Endothelial cell of umbilical vein (primary cell): ENCODE measurements around the gene TGIF1. TPM values are rescaled to one million over a fixed set of nuclear protein-coding genes. Genes with fewer than 3 reads are reported as not detected.

Experiments used
- BruUV-seq: library from RNA; stranded (reverse); fragments of 400-500 nt; replicated peaks from 2 replicates; lab custom pipeline; 2021; lab: Mats Ljungman, UMichigan
- CTCF ChIA-PET: fragments of 300-600, 350-600 bp; sonication (Branson Sonifier 250); formaldehyde crosslinking; loops from one replicate; lab custom pipeline; 2021; ENCODE audit warnings: antibody characterized with exemption, inconsistent platforms; lab: Charles Lee
- POLR2A ChIA-PET: fragments of 300-600, 350-600 bp; sonication (Branson Sonifier 250); formaldehyde crosslinking; loops from one replicate; lab custom pipeline; 2021; ENCODE audit warnings: antibody characterized with exemption, inconsistent platforms; lab: Charles Lee
- DNase-seq: peaks from one replicate; pipeline ENCODE4 v3.0.0-alpha.2; 2011; ENCODE audit warnings: low read depth, low spot score
- FAIRE-seq: peaks from 2 replicates; lab custom pipeline; 2011; peaks lifted over from hg19 to GRCh38; lab: Jason Lieb, UNC
- H2AFZ ChIP-seq: 2 replicates; pipeline ENCODE4 v1.6.0; 2012; ENCODE audit warnings: low read depth, low read length, control low read depth, inconsistent platforms
- H3K27ac ChIP-seq: 2 replicates; pipeline ENCODE4 v1.5.1; 2011; ENCODE audit warnings: low read depth, mild to moderate bottlenecking, control low read depth, low read length, moderate library complexity; ENCODE audit not compliant: insufficient read depth
- H3K27me3 ChIP-seq, 2 experiments: 2 replicates each; pipeline versions ENCODE4 v1.6.0 to v1.6.1; 2011; ENCODE audit warnings: low read length in 2 of 2, mixed read lengths in 1 of 2; ENCODE audit not compliant: control insufficient read depth in 2 of 2, insufficient read depth in 2 of 2
- H3K36me3 ChIP-seq, 2 experiments: 2 replicates in 1 of 2; 3 replicates in 1 of 2; pipeline ENCODE4 v1.5.1; 2011; ENCODE audit warnings: low read length in 2 of 2, mild to moderate bottlenecking in 1 of 2, moderate library complexity in 1 of 2; ENCODE audit not compliant: control insufficient read depth in 2 of 2, insufficient read depth in 2 of 2; ENCODE audit errors: extremely low read depth in 1 of 2
- H3K4me1 ChIP-seq: 3 replicates; pipeline ENCODE4 v1.5.1; 2011; ENCODE audit warnings: mild to moderate bottlenecking, low read length; ENCODE audit not compliant: control insufficient read depth, insufficient read depth; ENCODE audit errors: extremely low read depth
- H3K4me2 ChIP-seq: 2 replicates; pipeline ENCODE4 v1.6.1; 2011; ENCODE audit warnings: low read length, control low read depth, mixed read lengths; ENCODE audit not compliant: insufficient read depth
- H3K4me3 ChIP-seq, 3 experiments: fragments of 200-600 bp in 1 of 3; sonication (generic), shearing (Covaris generic) in 1 of 3; replicated peaks in 1 of 3; 2 replicates each; pipeline ENCODE4 v1.5.1; 2011 to 2016; ENCODE audit warnings: control low read depth in 3 of 3, low read length in 3 of 3, mild to moderate bottlenecking in 2 of 3, inconsistent platforms in 1 of 3, low read depth in 1 of 3, moderate library complexity in 1 of 3; ENCODE audit not compliant: insufficient read depth in 1 of 3
- H3K79me2 ChIP-seq: 2 replicates; pipeline ENCODE4 v1.6.0; 2012; ENCODE audit warnings: low read length, inconsistent platforms; ENCODE audit not compliant: control insufficient read depth, insufficient read depth
- H3K9ac ChIP-seq: replicated peaks from 2 replicates; pipeline ENCODE3; 2011; ENCODE audit warnings: low read length, control low read depth; ENCODE audit not compliant: insufficient read depth; ENCODE audit errors: extremely low read depth
- H3K9me1 ChIP-seq: replicated peaks from 3 replicates; pipeline ENCODE4 v1.6.0; 2011; ENCODE audit warnings: mild to moderate bottlenecking, low read length; ENCODE audit not compliant: control insufficient read depth, insufficient read depth; ENCODE audit errors: extremely low read depth
- H3K9me3 ChIP-seq: replicated peaks from 2 replicates; pipeline ENCODE4 v1.5.1; 2012; ENCODE audit warnings: low read length, inconsistent platforms; ENCODE audit not compliant: control insufficient read depth, insufficient read depth
- H4K20me1 ChIP-seq: replicated peaks from 2 replicates; pipeline ENCODE3; 2011; ENCODE audit warnings: mild to moderate bottlenecking, low read length; ENCODE audit not compliant: control insufficient read depth, insufficient read depth; ENCODE audit errors: extremely low read depth
- CTCF ChIP-seq, 2 donors: IDR thresholded peaks; 1 replicate in 1 of 2; 2 replicates in 1 of 2; pipeline ENCODE4 v1.5.1; 2011; ENCODE audit warnings: low read length in 2 of 2, mild to moderate bottlenecking in 2 of 2, moderate library complexity in 2 of 2, control low read depth in 1 of 2, inconsistent platforms in 1 of 2, low read depth in 1 of 2; ENCODE audit not compliant: insufficient read depth in 1 of 2; ENCODE audit errors: extremely low read depth in 1 of 2
- EZH2 ChIP-seq: IDR thresholded peaks from 2 replicates; pipeline ENCODE4 v1.6.1; 2012; ENCODE audit warnings: borderline replicate concordance, low read depth, mild to moderate bottlenecking, moderate library complexity, low read length, inconsistent platforms; ENCODE audit not compliant: severe bottlenecking
- FOS ChIP-seq: IDR thresholded peaks from 2 replicates; pipeline ENCODE4 v1.6.1; 2011; ENCODE audit warnings: mild to moderate bottlenecking, low read length, moderate library complexity, borderline replicate concordance; ENCODE audit not compliant: insufficient read depth
- GATA2 ChIP-seq: IDR thresholded peaks from 2 replicates; pipeline ENCODE4 v1.7.0; 2011; ENCODE audit warnings: low read depth, mild to moderate bottlenecking, moderate library complexity, mixed read lengths, low read length; ENCODE audit not compliant: insufficient read length, insufficient read depth
- JUN ChIP-seq: IDR thresholded peaks from 2 replicates; pipeline ENCODE4 v1.6.1; 2011; ENCODE audit warnings: borderline replicate concordance, low read depth; ENCODE audit not compliant: insufficient read length, insufficient read depth
- MAX ChIP-seq: IDR thresholded peaks from 2 replicates; pipeline ENCODE4 v1.6.1; 2011; ENCODE audit not compliant: insufficient read depth, insufficient read length
- MYC ChIP-seq: IDR thresholded peaks from one replicate; pipeline ENCODE4 v1.6.1; 2011; ENCODE audit warnings: mild to moderate bottlenecking, low read depth, low read length
- POLR2A ChIP-seq: IDR thresholded peaks from 2 replicates; pipeline ENCODE4 v1.6.1; 2012; ENCODE audit warnings: low read depth, mild to moderate bottlenecking, control low read depth, low read length
- POLR2AphosphoS5 ChIP-seq: IDR thresholded peaks from 2 replicates; pipeline ENCODE4 v1.6.1; 2012; ENCODE audit warnings: low read depth, mild to moderate bottlenecking, control low read depth, low read length, moderate library complexity; ENCODE audit not compliant: insufficient read depth
- dilution Hi-C: fragments of 300-500 bp; cut with MboI; formaldehyde crosslinking; loops from one replicate; pipeline ENCODE4 v1.15.0; 2019; ENCODE audit warnings: low sequenced_read_pairs; ENCODE audit not compliant: extremely low pct_ligation_motif_present
- intact Hi-C: fragments of 100-400 bp; cut with micrococcal nuclease; formaldehyde crosslinking; loops from one replicate; pipeline ENCODE4 v1.10.0; 2022
- polyA plus RNA-seq, 4 experiments: library from polyadenylated mRNA; depleted of rRNA in 3 of 4; stranded (reverse) in 3 of 4; unstranded in 1 of 4; fragments of >200 nt; gene quantifications; 2 replicates each; pipeline versions ENCODE4 v1.2.1 to v1.2.3, GENCODE V29; 2011 to 2012; ENCODE audit warnings: missing spikeins in 1 of 4
- total RNA-seq: library from RNA; stranded (reverse); gene quantifications from 2 replicates; pipeline ENCODE4 v1.2.3, GENCODE V29; 2021

TGIF1 gene
- total and polyA plus RNA-seq, 2 donors (not counting 3 experiments of a cell fraction or from before 2014, with no cell fraction given): 75.6 to 96.6 TPM

- Histone ChIP-seq H3K36me3 (no peaks in the 10 kb centered on the region), H3K27ac (no peak overlapping the region), H3K9me3 (no peaks in the 10 kb centered on the region), H3K27me3 (no peaks in the 10 kb centered on the region), H3K9ac (no peak overlapping the region), H4K20me1 (no peaks in the 10 kb centered on the region), H3K4me1 (peaks cover 4% of the 10 kb centered on the region), H3K79me2 (no peaks in the 10 kb centered on the region), H3K9me1 (no peaks in the 10 kb centered on the region), H3K4me3 (no peak overlapping the region), H2AFZ (peak overlapping the region; percentile 17), H3K4me2 (no peak overlapping the region)
- TSS peak; percentile 78 for BruUV-seq
- CTCF ChIA-PET: interaction anchor here (1.1 to 2.3 kb wide), 4 partner anchors 10 to 107 kb away, joined by 5 to 10 read pairs (median 6); no protein-coding TSS in a partner anchor
- DNase-seq: peak; percentile 22
- TF ChIP-seq MAX (no peak), JUN (peak; percentile 17), FOS (peak; percentile 46)
- intact Hi-C loops (no loop called here), dilution Hi-C loops (no loop called here)
- POLR2A ChIA-PET: no interaction called here
- peak; percentile 77 for FAIRE-seq
These were observed 28.4 kb downstream of the TGIF1 start for GRCh38 chr18:3478262-3478978.

GRCh38 chr18:3479978-3480509 lies 30.1 kb downstream of the TGIF1 start:
- Histone ChIP-seq H3K4me1 (peaks cover 4% of the 10 kb centered on the region), H3K9me3 (no peaks in the 10 kb centered on the region), H3K4me3 (no peak overlapping the region), H3K27ac (no peak overlapping the region), H3K9ac (no peak overlapping the region), H4K20me1 (no peaks in the 10 kb centered on the region), H2AFZ (no peak overlapping the region), H3K27me3 (no peaks in the 10 kb centered on the region), H3K4me2 (no peak overlapping the region), H3K36me3 (no peaks in the 10 kb centered on the region), H3K9me1 (no peaks in the 10 kb centered on the region), H3K79me2 (no peaks in the 10 kb centered on the region)
- dilution Hi-C loops (no loop called here), intact Hi-C loops (no loop called here)
- FAIRE-seq: no peak
- CTCF ChIA-PET: no interaction called here
- POLR2A ChIA-PET: no interaction called here
- BruUV-seq: no TSS peak
- TF ChIP-seq JUN (no peak), MAX (no peak), POLR2A (no peak), POLR2AphosphoS5 (no peak), MYC (no peak), GATA2 (no peak), CTCF (IDR thresholded peaks at IDR 0.05; ENCODE audit: extremely low read depth in 1 of 2, insufficient read depth in 1 of 2, low read depth in 1 of 2, low read length in 2 of 2) (no peak), FOS (no peak), EZH2 (no peak)
- DNase-seq: no peak
